AG09319 (cell line): Measurements from ENCODE around the gene FARP2.
"Not testable (repeated sequence)": the region's sequence is repeated elsewhere in the genome, so short reads cannot be mapped to it uniquely, and the experiment has no call there.

Source experiments
- DNase-seq: peaks from one replicate; pipeline ENCODE4 v3.0.0-alpha.2; 2010; ENCODE audit warnings: low read depth; ENCODE audit errors: extremely low read depth
- CTCF ChIP-seq: IDR thresholded peaks from 2 replicates; pipeline ENCODE4 v1.5.1; 2011; ENCODE audit warnings: low read depth, mild to moderate bottlenecking, inconsistent platforms, low read length, moderate library complexity

Gene FARP2

GRCh38 chr2:241522477-241522876 lies 166.4 kb downstream of the FARP2 start:
- no peak for DNase-seq

GRCh38 chr2:241525818-241526780 lies 170.0 kb downstream of the FARP2 start:
- DNase-seq = not testable (repeated sequence)

More at GRCh38 chr2:241522477-241522876, 166.4 kb downstream of the FARP2 start:
- TF ChIP-seq CTCF = no peak

- no peak for DNase-seq
- no peak for TF ChIP-seq CTCF
These were observed 174.5 kb downstream of the FARP2 start for GRCh38 chr2:241530571-241530970.

GRCh38 chr2:241531161-241531722 lies 175.2 kb downstream of the FARP2 start:
- TF ChIP-seq CTCF = no peak
- DNase-seq = no peak

GRCh38 chr2:241532168-241532567 lies 176.1 kb downstream of the FARP2 start:
- TF ChIP-seq CTCF = no peak
- no peak for DNase-seq

GRCh38 chr2:241532733-241533601 lies 176.9 kb downstream of the FARP2 start:
- no peak for TF ChIP-seq CTCF
- no peak for DNase-seq

- no peak for DNase-seq
- TF ChIP-seq CTCF = no peak
These were observed 178.2 kb downstream of the FARP2 start for GRCh38 chr2:241534293-241534692.
